NCI-H187 (cell line): ENCODE measurements around the gene LMF1.
"Not testable (repeated sequence)": the region's sequence is repeated elsewhere in the genome, so short reads cannot be mapped to it uniquely, and the experiment has no call there.

Source experiments
- DNase-seq, 2 experiments: peaks; one replicate each; lab custom pipeline; 2025; lab: John Stamatoyannopoulos, UW

LMF1 gene

DNA sequence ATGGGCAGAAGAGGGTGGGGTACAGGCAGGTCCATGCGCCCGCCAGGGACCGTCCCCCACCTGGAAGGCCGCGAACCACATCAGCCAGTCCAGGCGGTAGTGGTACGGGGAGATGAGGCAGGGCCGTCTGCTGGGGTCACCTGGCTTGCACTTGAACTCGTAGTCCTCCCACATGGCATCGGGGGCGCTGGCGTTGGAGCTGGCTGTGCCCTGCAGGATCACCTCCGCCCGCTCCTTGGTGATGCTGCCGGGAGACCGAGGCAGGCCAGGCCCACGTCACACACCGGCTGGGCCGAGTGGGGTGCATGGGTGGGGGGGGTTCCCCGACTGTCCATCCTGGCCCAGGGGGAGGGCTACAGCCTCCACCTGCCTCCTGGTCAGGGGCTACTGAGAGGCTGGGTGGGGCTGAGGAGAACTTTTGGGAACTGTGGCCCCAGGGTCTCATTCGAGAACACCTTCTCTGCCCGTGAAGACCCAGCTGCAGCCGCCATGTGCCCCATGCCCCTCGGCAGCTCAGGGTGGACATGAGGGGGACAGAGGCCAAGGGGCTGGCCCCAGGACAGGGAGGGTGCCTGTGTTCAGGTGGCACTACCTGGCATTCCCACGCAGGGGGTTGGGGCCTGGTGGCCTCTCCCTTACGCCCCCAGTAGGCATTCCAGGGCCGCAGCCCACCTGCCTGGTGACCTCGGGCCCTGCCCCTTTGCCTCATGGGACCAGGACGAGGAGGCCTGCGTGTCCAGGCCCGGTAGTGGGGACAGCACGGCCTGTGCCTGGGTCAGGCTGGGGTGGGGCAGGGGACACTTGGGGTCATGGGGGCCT, 100.8 kb downstream of the LMF1 start:
- no peak for DNase-seq

DNA sequence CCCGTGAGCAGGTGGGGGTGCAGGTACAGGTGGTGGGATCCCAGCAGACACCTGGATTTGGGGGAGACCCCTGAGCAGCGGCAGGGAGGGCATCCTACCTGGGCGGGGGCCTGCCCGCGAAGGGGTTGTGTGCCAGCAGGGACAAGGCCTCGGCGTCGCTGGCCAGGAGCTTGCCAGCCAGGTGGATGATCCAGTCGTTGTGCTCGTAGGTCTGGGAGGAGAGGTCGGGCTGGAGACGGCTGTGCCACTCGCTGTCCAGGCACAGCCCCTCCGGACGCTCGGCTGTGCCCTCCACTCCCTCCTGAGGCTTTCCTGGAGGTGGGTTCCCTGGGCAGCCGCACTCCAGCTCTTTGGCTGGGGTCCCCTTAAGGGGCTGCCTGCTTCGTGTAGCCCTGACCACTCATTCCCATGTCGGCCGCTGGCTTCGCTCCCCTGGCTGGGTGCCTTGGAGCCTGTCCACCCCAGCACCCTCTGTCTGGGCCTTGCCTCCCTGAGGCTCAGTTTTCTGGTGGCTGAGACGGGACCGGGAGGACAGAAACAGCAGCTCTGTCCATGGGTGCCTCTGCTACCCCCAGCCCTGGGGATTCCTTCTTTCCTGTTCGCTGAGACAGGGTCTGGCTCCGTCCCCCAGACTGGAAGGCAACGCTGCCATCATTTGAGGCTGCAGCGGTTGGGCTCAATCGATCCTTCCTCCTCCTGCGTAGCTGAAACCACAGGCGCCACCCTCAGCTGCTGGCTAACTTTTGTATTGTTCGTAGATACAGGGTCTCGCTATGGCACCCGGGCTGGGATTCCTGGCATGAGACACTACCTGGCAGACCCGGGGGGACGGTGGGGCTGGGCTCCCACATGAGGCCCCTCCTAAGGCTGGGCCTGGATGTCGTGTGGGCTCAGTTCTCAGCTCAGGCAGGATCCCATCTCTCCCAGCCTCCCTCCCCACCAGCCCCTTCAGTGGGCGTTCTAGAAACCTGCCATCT, 101.7 kb downstream of the LMF1 start:
- no peak for DNase-seq

DNA sequence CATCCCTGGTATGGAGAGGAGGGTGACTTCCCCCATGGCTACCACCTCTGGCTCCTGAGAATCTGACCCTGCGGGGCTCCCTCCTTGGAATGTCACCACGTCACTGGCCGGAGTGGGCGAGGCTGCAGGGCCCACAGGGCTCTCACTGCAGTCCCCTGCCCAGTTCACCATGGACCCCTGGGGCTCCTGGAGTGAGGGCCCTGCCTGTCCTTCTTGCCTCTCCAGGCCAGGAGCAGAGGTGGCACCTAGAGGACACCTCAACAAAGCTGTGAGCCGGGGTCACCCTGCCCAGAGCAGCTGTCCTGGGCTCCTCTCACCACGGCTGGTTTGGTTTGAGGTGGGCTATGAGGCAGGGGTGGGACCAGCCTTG, 102.4 kb downstream of the LMF1 start:
- DNase-seq, result no peak

DNA sequence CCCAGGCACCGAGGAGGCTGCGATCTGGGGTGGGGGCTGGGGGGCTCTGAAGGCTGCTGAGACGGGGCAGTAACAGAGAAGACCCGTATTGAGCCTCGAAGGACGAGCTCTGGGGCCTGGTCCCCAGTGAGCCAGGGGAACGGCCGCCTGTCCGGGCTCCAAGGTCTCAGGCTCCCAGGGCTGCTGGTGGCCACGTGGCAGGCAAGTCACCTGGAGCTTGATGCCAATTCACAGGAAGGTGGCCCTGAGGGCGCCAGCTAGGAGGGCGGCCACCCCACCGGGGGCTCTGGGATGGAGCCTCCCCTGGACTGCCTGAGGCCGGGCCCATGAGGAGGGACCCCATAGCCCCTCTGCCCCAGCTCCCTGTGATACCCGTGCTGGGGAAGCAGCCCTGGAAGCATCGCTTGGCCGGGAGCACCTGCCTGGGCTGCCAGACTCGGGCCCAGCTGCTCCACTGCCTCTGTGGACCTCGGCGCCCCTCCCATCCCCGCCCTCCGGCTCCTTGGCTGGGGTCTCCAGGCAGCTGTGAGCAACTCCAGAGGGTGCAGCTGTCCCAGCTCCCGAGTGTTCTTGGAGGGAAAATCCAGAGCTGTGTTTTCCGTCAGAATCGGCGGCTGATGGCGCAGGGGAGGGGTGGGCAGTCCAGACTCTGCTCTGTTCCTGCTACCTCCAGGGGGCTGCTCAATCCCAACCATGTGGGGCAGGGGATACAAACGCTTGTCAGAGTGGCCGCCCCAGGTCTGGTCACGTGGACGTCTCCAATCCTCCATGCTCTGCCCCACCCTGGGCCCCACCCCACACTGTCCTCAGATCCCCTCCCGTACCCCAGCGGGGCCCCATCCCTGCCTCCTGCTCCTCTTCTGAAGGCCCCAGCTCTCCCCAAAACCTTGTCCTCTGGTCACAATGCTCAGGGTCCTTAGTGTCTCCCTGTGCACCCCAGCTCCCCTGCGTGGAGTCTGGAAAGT, 103.1 kb downstream of the LMF1 start:
- no peak for DNase-seq

DNA sequence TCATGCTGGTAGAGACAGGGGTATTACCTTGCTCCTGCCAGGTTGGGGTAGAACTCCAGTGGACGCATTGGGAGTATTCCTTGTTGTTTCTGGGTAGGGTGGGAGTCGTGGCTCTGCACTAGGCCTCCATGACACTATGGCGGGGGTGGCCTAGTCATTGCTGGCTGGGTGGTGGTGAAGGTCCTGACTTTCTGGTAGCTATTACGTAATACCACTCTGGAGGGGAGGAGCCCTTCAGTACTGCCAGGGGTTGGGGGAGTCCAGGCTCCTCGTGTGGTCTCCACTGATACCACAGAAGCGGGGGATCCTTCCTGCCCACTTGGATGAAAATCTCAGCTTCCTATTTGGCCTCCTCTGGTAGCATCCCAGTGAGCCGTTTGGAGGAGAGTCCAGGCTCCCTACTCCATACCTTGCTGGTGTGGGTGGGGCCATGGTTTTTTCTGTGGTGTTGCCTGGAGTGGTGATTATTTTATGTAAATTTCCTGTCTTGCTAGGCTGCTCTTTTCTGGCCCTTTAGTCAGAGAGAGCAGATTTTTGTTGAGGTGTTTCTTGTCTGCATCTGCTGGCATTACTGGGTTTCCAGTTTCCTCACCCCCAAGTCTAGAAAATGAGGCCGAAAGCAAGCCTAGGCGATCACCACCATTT, 104.4 kb downstream of the LMF1 start:
- no peak for DNase-seq

DNA sequence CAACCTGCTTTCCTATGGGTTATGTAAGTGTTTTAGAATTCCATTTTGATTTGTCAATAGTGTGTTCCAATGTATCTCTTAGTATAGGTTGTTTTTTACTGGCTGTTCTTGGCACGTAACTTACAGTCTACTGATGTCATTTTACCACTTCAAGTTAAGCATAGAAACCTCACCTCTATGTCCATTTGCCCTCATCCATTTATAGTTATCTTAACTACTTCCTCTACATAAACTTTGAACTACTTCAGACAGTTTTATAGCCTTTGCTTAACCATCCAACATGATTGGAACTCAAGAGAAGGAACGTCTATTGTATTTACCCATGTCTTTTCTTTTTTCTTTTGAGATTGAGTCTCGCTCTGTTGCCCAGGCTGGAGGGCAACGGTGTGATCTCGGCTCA, 105.8 kb downstream of the LMF1 start:
- DNase-seq, result no peak

DNA sequence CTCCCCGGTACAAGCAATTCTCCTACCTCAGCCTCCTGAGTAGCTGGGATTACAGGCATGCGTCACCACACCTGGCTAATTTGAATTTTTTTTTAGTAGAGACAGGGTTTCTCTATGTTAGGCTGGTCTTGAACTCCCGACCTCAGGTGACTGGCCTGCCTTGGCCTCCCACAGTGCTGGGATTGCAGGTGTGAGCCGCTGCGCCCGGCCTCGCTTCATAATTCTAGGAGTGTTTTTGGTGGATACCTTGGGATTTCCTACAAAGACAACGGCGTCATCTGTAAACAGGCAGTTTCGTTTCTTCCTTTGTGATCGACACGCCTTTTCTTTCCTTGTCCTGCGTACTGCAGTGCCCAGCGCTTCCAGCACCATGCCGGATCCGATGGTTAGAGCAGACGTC, 109.3 kb downstream of the LMF1 start:
- DNase-seq, result no peak

DNA sequence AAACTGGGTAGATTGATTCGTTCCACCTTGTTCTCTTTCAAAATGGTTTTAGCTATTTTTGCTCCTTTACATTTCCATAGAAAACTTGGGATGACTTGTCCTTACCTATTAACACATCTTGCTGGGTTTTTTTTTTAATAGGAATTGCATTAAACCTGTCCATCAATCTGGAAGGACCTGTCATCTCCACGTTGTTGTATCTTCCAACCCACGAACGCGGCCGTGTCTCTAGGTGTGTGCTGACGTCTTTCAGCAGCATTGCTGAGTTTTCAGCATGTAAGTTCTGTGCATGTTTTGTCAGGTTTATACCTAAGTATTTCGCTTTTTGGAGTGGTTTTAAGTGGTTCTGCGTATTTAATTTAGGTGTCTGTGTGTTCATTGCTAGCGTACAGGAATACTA, 109.9 kb downstream of the LMF1 start:
- no peak for DNase-seq

DNA sequence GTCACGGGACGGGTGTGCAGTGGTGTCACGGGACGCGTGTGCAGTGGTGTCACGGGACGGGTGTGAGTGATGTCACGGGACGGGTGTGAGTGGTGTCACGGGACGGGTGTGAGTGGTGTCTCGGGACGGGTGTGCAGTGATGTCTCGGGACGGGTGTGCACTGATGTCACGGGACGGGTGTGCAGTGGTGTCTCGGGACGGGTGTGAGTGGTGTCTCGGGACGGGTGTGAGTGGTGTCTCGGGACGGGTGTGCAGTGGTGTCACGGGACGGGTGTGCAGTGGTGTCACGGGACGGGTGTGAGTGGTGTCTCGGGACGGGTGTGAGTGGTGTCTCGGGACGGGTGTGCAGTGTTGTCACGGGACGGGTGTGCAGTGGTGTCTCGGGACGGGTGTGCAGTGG, 111.8 kb downstream of the LMF1 start:
- not testable (repeated sequence) for DNase-seq

DNA sequence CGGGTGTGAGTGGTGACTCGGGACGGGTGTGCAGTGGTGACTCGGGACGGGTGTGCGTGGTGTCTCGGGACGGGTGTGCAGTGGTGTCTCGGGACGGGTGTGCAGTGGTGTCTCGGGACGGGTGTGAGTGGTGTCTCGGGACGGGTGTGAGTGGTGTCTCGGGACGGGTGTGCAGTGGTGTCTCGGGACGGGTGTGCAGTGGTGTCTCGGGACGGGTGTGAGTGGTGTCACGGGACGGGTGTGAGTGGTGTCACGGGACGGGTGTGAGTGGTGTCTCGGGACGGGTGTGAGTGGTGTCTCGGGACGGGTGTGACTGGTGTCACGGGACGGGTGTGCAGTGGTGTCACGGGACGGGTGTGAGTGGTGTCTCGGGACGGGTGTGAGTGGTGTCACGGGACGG, 112.3 kb downstream of the LMF1 start:
- not testable (repeated sequence) for DNase-seq

DNA sequence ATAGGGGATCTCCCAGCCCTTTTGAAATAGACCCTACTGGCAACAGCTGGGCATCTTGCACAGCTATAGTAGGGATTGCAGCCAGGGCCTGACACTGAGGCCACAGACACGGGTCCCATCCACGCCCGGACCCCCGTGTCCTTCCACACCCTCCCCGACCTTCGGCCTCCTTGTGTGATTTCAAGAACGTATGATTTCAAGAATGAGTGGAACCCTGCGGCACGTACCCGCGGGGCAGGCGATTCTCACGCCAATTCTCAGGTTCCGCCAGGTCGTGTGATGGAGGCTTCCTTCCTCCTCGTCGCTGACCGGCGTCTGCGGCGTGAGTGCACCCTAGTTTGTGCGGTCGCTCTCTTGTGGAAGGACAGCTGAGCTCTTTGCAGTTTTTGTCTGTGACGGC, 114.0 kb downstream of the LMF1 start:
- DNase-seq, result no peak

DNA sequence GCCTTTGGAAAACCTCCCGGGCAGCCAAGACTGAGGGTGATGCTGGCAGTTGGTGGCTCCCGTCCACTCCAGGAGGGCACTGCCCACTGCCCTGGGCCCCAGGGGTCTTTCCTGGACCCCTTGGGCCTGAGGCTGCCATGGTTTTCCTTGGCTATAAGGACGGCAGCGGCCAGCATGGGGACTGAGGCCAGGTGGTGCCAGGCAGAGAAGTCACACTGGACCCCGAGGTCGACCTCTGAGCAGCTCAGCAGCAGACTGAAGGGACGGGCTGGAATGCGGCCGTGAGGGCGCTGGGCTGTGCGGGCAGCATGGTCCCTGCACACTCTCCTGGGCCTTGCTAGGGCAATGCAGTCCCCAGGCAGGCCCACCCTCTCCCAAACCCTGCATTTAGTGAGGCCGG, 114.7 kb downstream of the LMF1 start:
- no peak for DNase-seq

DNA sequence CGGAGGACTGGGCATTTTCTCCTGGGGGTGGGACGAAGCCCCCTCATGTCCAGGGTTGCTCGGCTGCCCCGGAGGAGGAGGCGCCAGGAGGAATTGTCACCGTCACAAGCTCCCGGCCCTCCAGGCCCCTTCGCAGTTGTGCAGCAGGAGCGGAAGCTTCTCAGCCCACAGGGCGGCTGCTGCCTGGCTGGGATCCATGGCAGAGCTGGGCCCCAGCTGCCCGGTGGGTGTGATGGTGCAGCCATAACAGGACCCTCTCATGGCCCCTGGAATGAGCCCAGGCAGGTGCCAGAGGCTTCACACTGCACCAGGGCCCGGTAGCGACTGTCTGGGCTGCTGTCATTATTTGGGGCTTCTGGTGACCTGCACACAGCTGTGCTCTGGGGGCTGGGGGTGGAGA, 115.3 kb downstream of the LMF1 start:
- no peak for DNase-seq

DNA sequence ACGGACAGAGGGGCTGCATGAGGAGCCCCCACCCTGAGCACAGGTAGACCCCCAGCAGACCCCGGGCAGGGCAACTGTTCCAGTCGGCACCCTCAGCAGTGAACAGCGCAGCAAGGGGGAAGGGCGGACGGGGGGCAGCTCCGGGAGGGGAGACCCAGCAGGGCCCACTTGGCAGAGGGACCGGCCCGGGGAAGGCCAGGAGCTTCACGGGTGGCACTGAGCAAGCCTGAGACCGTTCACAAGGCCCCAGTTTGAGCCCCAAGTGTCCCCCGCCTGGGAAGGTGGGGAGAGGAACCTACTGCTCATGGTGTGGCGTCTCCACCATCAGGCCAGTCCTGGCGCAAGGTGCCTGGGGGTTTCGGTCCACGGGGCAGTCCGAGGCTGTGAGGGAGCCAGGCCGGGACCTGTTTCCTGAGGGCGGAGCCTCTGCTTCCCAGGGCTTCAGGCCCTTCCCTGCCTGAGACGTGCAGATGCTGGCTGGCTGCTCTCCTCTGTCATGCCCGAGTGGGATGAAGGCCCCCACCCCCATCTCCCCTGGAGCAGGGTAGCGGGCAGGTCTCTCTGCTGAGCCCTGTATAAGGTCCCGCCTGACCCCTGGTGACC, 115.9 kb downstream of the LMF1 start:
- no peak for DNase-seq

DNA sequence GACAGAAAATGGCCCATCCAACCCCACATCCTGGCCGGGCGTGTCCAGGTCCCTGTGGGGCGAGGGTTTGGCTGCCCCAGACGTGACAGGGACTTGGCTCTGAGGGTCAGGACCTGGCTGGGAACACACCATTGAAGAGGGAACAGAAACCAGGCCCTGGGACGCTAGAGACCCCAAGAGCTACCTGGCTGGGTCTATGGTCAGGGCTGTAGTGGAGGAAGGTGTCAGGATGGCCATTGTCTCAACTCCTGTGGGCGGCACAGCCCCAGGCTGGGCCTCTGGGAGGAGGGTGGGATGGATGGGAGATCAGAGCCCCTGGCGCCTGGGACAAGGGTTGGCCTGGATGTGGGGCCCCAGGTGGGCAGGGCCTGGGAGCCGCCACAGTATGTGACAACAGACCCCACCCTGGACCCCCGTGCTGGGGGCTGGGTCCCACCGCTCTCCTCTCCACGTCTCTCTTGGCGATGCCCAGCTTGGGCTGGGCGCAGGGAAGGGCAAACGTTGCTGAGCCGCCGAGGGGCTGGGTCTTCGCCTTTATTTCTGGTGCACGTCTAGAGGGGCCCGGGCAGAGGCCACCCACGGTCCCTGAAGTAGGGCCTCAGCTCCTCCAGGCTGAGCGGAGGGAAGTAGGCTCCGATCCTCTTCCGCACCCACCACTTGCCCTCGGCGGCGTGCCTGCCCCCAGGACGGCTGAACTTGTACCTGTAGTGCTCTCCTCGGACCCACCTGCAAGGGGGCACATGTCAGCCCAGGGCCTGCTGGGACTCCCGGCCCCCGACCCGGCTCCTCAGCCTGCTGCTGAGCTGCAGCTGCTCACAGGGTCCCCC, 116.6 kb downstream of the LMF1 start:
- no peak for DNase-seq

DNA sequence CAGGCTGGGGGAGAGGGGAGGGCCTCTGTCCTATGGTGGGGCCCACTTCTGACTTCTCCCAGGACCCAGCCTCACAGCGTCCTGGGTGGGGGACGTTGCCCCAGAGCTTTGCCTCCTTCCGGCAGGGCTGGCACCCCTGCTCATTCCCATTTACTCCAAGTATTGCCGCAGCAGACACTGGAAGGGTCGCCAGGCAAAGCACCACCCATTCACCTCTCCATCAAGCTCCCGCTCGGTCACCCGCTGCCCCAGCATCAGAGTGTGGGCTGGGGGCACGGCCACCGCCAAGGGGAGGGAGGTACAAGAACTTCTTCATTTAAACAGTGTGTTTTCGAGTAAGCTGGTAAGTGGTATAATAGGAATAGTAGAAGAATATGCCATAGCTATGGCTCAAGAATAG, 117.5 kb downstream of the LMF1 start:
- no peak for DNase-seq

DNA sequence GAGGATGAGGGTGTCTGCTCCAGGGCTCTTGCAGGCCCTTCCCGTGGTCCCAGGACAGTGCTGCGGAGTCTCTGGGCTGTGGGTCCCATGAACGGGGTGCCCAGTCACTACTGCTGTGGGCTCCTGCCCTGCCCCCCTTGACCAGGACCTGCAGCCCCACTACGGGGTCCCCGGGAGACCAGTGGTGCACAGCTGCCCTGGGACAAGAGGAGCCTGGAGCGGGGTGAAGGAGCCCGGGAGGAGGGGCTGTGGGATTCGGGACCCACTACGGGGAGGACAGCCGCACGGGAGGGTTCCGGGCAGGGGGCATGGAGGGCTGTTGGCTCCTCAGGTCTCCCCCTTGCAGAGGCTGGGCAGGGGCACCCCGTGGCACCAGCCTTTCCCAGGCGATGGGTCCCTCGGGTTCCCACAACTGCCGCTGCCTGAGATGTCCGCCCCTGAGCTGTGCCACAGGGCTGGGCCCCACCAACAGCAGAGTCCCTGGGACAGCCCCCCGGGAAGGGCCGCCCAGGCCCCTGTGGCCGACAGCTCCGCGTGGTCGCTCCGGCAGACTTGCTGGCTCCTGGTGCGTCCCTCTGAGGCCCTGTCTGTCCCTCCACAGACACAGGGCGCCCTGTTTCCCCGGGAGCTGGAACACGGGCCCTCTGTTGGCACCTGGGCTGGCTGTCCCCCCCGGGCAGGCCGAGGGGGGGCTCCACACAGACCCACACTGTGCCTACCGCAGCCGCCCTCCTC, 118.2 kb downstream of the LMF1 start:
- DNase-seq, result no peak

DNA sequence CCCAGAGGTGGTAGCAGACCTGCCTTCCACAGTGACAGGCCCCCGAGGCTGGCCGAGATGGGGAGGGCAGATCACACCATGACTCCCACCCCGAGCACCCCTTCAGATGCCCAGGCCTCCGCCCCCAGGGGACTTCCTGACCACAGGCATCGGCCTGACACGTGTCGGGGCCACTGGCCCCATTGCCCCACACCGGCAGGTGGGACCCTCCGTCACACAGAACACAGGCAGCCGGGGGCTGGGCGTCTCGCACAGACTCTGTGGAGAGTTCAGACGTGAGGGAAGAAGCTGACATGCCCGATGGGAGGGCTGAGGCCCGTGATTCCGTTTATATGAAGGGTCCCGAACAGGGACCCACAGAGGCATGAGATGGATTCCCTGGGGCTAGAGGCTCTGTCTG, 118.9 kb downstream of the LMF1 start:
- no peak for DNase-seq

DNA sequence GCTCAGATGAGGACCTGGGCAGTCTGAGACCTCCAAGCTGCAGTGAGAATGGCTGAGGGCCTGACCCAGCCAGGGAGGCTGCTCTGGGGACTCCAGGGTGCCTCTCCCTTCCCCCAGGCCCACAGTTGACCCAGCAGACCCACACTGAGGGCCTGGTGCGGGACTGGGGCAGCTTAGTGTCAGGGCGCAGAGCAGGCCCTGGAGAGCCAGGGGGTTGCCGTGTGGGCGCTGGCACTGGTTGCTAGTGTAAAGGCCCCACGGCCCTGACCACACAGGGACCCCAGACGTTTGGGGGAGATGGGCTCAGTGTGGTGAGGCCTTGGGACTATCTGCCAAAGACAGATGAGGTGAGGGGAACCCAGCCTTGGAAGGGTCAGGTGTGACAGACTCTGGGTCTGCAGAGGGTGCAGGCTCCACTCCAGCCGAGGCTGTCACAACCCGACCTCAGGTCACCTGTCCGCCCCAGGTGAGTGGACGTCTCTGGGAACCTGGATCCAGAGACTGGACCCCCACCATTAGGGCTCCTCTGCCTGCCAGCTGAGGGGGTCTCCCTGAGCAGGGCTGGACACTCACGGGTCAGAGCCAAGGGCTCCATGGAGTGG, 119.5 kb downstream of the LMF1 start:
- DNase-seq, result no peak
